AG04450 (cell line): ENCODE data around the gene SAMD4A. TPM values are rescaled to one million over a fixed set of nuclear protein-coding genes. Genes with fewer than 3 reads are reported as not detected.

Experiments
- CTCF ChIA-PET: fragments of 300-600, 350-600 bp; formaldehyde crosslinking; extraction: SDS; loops from one replicate; lab custom pipeline; 2022; ENCODE audit warnings: antibody characterized with exemption, inconsistent platforms; lab: Charles Lee
- POLR2A ChIA-PET: fragments of 350-600 bp; formaldehyde crosslinking; extraction: SDS; loops from one replicate; lab custom pipeline; 2021; ENCODE audit warnings: antibody characterized with exemption, inconsistent platforms; lab: Yijun Ruan, JAX
- DNase-seq: peaks from one replicate; pipeline ENCODE4 v3.0.0-alpha.2; 2011; ENCODE audit warnings: low read depth, low spot score
- H3K27ac ChIP-seq: one replicate; pipeline ENCODE4 v1.5.1; 2012; ENCODE audit warnings: low read depth, low read length, control low read depth
- H3K27me3 ChIP-seq: one replicate; pipeline ENCODE4 v1.6.0; 2012; ENCODE audit warnings: low read length; ENCODE audit not compliant: control insufficient read depth, insufficient read depth
- H3K4me3 ChIP-seq: 2 replicates; pipeline ENCODE4 v1.5.1; 2011; ENCODE audit warnings: mild to moderate bottlenecking, low read depth, low read length, control low read depth
- H3K9me3 ChIP-seq: 2 replicates; pipeline ENCODE4 v1.5.1; 2012; ENCODE audit warnings: low read length; ENCODE audit not compliant: control insufficient read depth, insufficient read depth
- polyA plus RNA-seq: library from polyadenylated mRNA; depleted of rRNA; stranded (reverse); fragments of >200 nt; gene quantifications from 2 replicates; pipeline ENCODE4 v1.2.3, GENCODE V29; 2011
- TF ChIP-seq, protein P1 (sequence below): IDR thresholded peaks from 2 replicates; pipeline ENCODE4 v1.5.1; 2011; ENCODE audit warnings: low read depth, low read length, control low read depth, inconsistent platforms

Gene SAMD4A
- polyA plus RNA-seq, 1 experiment, result 12.7 TPM

DNA sequence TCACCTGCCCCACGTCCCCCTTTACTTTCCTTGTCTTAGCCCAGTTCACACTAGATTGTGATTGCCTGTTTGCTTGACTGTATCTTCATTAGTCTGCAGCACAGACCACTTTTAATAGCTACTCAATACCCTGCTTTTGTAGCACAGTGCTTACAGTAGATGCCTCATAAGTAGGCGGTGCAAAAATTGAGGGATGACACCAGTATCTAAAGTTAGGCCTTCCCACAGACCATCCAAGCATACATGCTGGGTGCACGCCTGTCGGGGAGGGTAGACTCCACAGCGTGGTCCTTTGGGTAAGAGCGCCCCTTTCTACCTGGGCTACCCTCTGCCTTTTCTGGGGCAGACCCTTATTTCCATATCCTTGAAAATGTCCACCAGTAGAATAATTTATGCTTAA is 194.9 kb downstream of the SAMD4A start:
- TF ChIP-seq, protein P1, sequence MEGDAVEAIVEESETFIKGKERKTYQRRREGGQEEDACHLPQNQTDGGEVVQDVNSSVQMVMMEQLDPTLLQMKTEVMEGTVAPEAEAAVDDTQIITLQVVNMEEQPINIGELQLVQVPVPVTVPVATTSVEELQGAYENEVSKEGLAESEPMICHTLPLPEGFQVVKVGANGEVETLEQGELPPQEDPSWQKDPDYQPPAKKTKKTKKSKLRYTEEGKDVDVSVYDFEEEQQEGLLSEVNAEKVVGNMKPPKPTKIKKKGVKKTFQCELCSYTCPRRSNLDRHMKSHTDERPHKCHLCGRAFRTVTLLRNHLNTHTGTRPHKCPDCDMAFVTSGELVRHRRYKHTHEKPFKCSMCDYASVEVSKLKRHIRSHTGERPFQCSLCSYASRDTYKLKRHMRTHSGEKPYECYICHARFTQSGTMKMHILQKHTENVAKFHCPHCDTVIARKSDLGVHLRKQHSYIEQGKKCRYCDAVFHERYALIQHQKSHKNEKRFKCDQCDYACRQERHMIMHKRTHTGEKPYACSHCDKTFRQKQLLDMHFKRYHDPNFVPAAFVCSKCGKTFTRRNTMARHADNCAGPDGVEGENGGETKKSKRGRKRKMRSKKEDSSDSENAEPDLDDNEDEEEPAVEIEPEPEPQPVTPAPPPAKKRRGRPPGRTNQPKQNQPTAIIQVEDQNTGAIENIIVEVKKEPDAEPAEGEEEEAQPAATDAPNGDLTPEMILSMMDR, result no peak
- Histone ChIP-seq H3K27ac (peak overlapping the region; percentile 31), H3K9me3 (no peaks in the 10 kb centered on the region), H3K4me3 (no peak overlapping the region), H3K27me3 (no peaks in the 10 kb centered on the region)
- no peak for DNase-seq
- ChIA-PET CTCF (interaction anchor here (1.7 kb wide), 1 partner anchor 13 kb away, joined by 7 read pairs; no protein-coding TSS in a partner anchor), POLR2A (no interaction called here)

DNA sequence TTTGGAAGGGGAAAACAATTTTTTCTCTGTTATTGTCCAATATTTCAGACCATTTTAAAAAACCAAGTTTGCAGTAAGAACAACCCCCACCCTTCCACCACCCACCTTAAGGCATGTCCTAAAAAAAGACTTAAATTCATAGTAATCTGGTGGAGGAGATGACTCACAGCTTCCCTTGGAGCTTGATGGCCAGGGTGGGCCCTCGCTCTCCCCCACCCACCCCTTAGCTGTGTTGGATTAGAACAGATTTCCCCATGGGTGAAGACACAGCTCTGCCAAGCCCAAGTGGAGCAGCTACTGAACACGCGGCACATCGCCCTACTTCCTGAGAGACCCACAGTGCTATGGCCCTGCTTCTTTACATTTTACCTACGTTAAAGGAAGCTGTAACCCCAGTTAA is 195.4 kb downstream of the SAMD4A start:
- TF ChIP-seq, protein P1, result no peak
- Histone ChIP-seq H3K9me3 (no peaks in the 10 kb centered on the region), H3K27ac (no peak overlapping the region), H3K4me3 (no peak overlapping the region), H3K27me3 (no peaks in the 10 kb centered on the region)
- no peak for DNase-seq
- ChIA-PET CTCF (interaction anchor here (1.7 kb wide), 1 partner anchor 12 kb away, joined by 7 read pairs; no protein-coding TSS in a partner anchor), POLR2A (no interaction called here)

DNA sequence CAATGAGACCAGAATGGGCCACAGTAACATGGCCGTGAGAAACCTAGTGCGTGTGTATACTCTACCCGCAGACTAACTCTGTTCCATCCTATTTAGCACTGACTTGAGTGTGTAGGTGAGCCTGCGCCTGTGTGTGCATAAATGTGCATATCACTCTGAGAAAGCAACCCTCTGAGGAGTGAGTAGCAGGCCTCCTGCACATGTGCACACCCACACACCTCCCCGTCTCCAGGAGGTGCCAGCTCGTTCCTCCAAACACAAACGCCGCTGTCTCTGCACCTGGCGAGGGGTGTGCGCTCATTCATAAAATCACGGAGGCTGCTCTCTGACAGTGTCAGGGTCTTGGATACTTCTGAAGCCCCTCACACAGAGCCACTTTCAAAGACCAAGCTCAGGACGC is 196.8 kb downstream of the SAMD4A start:
- no peak overlapping the region for H3K4me3 ChIP-seq

DNA sequence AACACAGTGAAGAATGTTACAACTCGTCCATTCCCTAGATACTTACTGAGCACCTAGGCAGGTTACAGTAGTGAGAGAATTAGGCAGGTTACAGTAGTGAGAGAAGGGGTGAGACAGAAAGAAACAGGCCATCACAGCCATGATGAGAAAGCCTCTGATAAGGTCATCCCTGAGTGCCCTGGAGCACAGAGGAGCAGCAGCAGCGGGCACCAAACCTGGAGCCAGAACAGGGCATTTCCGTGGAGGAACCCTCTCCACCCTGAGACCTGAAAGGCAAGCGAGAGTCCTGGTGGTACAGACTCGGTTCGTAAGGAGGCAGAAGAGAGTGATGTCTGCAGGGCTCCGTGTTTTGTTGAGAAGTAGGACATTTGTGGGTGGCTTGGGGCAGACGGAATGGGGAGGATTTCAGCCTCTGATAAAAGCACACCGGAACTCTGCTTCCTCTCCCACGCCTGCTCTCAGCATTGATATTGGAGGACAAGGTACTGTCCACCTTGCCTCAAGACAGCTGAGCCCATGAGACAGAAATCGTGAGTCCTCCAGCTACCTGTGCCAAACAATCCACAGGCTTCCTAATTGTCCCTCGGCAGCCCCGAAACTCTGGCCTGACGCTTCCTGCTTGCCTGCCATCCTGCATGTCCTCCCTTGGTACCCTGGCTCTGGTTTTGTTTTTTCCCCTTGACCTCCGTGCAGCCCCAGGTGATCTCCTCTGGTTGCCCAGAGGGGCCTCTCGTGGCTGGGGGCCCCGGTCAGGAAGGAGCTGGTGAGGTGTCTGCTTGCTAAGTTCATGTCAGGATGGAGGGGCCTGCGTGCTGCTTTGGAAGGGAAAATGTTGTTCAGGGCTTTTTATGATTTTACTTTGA is 199.6 kb downstream of the SAMD4A start:
- H3K4me3 ChIP-seq, result no peak overlapping the region
- POLR2A ChIA-PET, result interaction anchor here (0.7 kb wide), 1 partner anchor 199 kb away, joined by 4 read pairs; the partner anchor contains the start of gene SAMD4A
- no peaks in the 10 kb centered on the region for H3K27me3 ChIP-seq
- H3K27ac ChIP-seq, result no peak overlapping the region
- TF ChIP-seq, protein P1, result no peak
- CTCF ChIA-PET, result no interaction called here
- no peaks in the 10 kb centered on the region for H3K9me3 ChIP-seq
- DNase-seq, result no peak

More for the DNA sequence above, 196.8 kb downstream of the SAMD4A start:
- no peaks in the 10 kb centered on the region for H3K9me3 ChIP-seq
- TF ChIP-seq, protein P1, result no peak
- POLR2A ChIA-PET, result no interaction called here
- CTCF ChIA-PET, result interaction anchor here (0.6 to 1.3 kb wide), 2 partner anchors 9 to 10 kb away, joined by 4 read pairs; no protein-coding TSS in a partner anchor
- H3K27ac ChIP-seq, result no peak overlapping the region
- DNase-seq, result no peak
- H3K27me3 ChIP-seq, result no peaks in the 10 kb centered on the region

DNA sequence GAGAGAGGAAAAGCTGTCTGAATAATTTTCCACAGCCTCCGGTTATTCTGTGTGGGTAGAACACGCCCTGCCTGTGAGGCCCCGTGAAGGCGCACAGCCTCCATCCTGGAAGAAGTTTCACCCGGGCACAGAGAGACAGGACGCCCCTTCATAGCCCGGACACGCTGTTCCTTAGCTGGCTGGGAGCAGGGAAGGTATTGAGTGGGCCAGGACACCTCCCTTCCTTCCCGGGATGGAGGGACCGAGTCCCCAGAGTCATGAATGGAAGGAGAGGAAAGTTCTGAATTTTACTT is 200.2 kb downstream of the SAMD4A start:
- ChIA-PET POLR2A (interaction anchor here (0.7 kb wide), 1 partner anchor 200 kb away, joined by 4 read pairs; the partner anchor contains the start of gene SAMD4A), CTCF (no interaction called here)
- Histone ChIP-seq H3K27ac (no peak overlapping the region), H3K4me3 (no peak overlapping the region), H3K9me3 (no peaks in the 10 kb centered on the region), H3K27me3 (no peaks in the 10 kb centered on the region)
- no peak for DNase-seq
- TF ChIP-seq, protein P1, result no peak
